Adipose tissue (tissue), 3 donors: ENCODE measurements around the gene ITGB2. TPM values are rescaled to one million over a fixed set of nuclear protein-coding genes. Genes with fewer than 3 reads are reported as not detected.

Source experiments
- H3K27ac ChIP-seq: one replicate; pipeline ENCODE4 v1.5.1; 2013; ENCODE audit warnings: low read depth, low read length
- WGBS, 3 donors: extraction: QIAGEN DNeasy Blood & Tissue Kit; methylation state at CpG; one replicate each; pipeline ENCODE4 v1.1.7; 2013; 5-methylcytosine and 5-hydroxymethylcytosine counted together
- polyA plus RNA-seq, 3 donors: library from polyadenylated mRNA; stranded (reverse); fragments of 200-250 nt; gene quantifications; one replicate each; pipeline ENCODE4 v1.2.3, GENCODE V29; 2013
- donor health status: healthy with polysubstance abuse.
- donor health status: Bipolar disorder and iron deficiency.
- donor health status: healthy.

The ITGB2 gene
- polyA plus RNA-seq, 3 donors: 9.5 to 81.7 (median 32.5) TPM

DNA sequence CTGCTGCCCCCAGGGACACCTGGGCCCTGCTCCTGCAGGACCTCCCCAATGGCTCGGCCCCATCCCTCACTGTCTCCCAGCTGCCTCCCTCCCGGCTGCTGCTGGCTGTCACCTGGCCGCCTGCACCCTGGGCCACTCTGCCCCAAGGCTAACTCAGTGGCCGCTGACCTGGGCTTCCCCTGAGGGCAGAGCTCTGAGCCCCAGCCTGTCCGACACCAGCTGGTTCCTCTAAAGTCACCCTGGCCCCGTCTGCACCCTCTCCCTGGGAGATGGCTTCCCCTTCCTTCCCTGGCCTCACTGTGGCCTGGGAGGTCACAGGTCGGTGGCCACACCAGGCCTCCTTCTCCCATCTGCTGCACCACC is 15.0 kb downstream of the ITGB2 start:
- WGBS, 3 donors: 68 to 77% (median 76%) methylated on average over 5 to 7 of the region's 7 CpGs
- no peak overlapping the region for H3K27ac ChIP-seq

DNA sequence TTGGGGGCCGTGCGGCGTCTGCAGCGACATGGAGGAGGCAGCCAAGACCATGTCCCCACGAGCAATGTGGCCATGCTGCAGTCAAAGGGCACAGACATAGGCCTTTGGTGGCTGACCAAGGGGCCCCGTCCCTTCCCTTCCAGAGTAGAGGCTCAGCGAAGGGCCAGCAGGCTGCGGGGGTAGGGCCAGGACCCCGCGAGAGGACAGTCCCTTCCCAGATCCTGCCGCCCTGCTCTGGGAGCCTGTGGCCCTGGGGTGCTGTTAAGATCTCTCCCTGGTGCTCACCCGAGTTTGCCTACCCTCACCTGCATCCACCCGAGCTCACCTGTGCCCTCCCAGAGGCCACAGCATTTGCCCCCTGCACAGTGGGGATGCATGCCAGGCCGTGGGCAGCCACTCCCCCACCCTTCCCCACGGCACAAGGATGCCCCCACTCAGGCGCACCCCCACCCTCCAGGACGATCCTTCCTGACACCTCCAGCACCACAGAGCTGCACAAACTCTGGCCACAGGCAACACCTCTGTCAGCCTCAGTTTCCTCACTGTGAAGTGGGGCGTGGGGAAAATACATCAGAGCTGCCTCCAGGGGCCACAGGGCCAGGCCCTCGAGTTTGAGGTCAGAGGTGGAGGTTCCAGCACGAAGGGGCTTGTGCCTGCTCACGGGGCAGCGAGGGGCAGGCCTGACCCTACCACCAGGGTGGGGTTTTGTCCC is 15.5 kb downstream of the ITGB2 start:
- no peak overlapping the region for H3K27ac ChIP-seq
- WGBS, 3 donors: 85 to 91% (median 85%) methylated on average over 21 to 22 of the region's 22 CpGs

DNA sequence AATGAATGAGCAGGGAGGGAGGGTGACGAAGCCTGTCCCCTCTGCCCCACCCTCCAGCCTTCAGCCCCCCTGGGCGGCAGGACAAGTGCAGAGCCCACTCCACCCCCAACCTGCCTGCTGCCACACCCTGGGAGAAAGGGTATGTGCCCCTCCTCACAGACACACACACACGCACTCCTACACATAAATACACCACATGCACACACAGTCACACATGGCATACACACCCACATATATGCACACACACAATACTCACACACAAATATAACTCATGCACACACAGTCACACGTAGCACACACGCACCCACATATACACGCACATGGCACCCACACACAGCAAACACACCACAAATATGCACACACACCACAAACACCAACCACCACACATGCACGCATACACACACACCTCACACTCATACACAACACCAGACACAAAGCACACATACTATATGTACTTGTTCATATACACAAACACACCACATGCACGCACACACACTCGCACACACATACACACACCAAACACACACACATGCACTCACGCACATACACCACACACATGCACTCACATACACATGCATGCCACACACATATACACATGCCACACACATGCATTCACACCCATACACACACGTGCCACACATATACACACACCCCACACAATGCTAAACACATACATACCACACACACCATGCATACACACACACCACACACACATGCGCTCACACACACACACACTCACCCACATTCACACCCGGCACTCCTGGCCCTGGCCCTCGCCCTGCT is 16.4 kb downstream of the ITGB2 start:
- no peak overlapping the region for H3K27ac ChIP-seq
- 83 to 94% (median 94%) methylated on average over 14 of the region's 14 CpGs for WGBS, 3 donors

DNA sequence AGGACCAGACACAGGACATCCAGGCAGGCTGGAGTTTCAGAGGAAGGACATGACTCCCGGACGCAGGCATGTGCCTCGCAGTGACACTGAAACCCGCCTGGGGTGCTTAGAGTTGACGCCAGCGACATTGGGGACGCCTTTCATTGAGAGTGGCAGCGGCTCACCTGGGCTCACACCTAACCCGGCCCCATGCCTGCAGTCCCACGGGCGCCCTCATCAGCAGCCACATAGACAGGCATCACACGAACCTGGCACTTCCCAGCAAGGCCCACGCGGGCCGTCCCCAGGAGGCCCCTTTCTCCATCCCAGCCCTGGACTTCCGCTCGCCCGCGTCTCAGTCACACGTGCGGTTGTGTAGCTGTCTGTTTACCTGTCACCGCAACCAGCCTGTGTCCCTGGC is 17.0 kb downstream of the ITGB2 start:
- 66 to 88% (median 83%) methylated on average over 22 of the region's 22 CpGs for WGBS, 3 donors
- no peak overlapping the region for H3K27ac ChIP-seq

DNA sequence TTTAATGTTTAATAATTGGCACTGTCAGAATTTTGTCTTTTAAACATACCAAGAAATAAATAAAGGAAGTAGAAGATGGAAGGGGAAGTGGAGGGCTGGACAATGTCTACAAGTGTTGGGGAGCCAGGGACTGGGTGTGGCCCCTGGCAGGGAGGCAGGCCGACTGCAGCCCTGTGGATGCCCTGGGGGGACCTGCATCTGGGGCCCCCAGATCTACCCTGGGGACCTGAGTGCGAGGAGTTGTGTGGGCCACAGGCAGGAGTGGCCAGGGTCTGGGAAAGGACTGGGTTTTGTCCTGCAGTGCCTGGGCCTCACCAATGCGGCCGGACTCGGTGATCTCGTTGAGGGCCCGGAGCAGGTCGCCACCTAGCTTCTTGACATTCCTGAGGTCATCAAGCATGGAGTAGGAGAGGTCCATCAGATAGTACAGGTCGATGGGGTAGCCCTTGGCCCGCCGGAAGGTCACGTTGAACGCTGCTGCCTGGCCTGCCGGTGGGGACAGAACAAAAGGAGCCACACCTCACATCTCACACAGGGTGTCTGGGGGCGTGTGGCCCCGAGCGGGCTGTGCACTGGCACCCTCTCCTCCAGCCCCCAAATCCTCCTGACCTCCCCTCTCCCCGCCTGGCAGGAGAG is 17.5 kb downstream of the ITGB2 start:
- WGBS, 3 donors: 73 to 85% (median 82%) methylated on average over 18 of the region's 18 CpGs
- no peak overlapping the region for H3K27ac ChIP-seq

DNA sequence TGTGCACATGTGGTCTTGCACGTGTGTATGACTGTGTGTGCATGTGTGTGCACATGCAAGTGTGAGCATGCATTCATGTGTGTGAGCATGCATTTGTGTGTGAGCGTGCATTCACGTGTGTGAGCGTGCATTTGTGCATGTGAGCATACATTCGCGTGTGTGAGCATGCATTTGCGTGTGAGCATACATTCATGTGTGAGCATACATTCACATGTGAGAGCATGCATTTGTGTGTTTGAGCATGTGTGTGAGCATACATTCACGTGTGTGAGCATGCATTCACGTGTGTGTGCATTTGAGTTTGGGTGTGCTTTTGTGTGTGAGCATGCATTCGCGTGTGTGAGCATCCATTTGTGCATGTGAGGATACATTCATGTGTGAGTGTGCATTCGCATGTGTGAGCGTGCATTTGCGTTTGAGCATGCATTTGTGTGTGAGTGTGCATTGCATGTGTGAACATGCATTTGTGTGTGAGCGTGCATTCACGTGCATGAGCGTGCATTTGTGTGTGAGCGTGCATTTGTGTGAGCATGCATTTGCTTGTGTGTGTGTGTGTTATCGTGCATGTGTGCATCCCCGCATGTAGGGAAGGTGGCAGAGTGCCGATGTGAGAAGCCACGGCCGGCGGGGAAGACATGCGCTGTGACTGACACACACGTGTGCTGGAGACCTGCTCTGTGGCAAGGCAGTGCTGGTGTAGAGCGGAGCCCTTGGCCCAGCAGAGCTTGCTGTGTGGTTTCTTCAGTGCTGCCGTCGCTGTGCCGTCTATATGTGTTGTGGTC is 18.2 kb downstream of the ITGB2 start:
- no peak overlapping the region for H3K27ac ChIP-seq
- WGBS, 3 donors: 89 to 91% (median 90%) methylated on average over 30 of the region's 30 CpGs

DNA sequence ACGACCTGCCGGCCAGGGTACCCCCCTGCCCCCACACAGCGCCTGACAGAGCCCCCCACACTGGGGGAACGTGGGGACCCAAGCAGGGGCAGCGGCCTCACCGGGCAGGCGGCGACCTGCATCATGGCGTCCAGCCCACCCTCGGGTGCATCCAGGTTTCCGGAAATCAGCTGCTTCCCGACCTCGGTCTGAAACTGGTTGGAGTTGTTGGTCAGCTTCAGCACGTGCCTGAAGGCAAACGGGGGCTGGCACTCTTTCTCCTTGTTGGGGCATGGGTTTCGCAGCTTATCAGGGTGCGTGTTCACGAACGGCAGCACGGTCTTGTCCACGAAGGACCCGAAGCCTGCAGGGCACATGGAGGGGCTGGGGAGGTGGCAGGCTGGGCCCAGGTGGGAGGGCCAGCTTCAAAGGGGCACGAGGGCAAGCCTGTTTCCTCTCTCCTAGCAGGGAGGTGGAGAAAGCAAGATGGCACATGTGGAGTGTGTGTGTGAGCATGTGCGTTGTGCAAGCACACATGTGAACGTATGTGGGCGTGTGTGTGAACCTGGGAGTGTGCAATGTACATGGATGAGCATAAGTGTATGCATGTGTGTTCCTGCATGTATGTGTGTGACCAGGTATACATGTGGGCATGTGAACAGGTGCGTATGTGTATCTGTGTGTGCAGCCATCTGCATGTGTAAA is 19.2 kb downstream of the ITGB2 start:
- WGBS, 3 donors: 69 to 85% (median 78%) methylated on average over 27 of the region's 27 CpGs
- H3K27ac ChIP-seq: no peak overlapping the region

DNA sequence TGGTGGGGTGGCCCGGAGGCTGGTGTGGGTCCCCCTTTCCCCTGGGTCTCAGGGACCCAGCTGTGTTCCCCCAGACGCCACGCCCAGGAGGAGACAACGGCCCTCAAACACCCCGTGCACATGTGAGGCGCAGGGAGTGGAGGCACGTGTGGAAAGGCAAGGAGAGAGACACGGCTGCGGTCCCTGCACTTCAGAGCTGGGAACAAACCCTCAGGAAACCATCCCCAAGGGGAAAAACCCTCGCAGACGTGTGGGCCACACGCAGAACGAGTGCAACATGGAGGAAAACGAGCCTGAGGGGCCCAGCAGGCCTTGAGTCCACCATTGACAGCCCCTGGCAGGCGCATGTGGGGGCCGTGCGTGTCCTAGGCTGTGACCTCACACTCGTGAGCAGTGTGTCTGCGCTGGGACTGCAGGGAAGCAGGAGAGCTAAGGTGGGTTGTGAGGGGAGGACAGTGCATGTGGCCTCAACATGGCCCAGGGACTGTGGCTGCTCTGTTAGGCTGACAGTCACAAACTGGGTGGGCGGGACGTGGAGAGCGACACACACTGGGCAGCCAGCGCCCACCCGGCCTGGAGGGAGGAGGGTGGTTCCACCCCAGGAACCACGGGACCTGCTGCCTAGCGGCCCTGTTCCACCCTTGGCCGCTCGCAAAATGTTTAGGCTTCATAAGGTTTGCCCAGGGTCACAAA is 20.0 kb downstream of the ITGB2 start:
- H3K27ac ChIP-seq: no peak overlapping the region
- 71 to 84% (median 77%) methylated on average over 27 to 28 of the region's 28 CpGs for WGBS, 3 donors

DNA sequence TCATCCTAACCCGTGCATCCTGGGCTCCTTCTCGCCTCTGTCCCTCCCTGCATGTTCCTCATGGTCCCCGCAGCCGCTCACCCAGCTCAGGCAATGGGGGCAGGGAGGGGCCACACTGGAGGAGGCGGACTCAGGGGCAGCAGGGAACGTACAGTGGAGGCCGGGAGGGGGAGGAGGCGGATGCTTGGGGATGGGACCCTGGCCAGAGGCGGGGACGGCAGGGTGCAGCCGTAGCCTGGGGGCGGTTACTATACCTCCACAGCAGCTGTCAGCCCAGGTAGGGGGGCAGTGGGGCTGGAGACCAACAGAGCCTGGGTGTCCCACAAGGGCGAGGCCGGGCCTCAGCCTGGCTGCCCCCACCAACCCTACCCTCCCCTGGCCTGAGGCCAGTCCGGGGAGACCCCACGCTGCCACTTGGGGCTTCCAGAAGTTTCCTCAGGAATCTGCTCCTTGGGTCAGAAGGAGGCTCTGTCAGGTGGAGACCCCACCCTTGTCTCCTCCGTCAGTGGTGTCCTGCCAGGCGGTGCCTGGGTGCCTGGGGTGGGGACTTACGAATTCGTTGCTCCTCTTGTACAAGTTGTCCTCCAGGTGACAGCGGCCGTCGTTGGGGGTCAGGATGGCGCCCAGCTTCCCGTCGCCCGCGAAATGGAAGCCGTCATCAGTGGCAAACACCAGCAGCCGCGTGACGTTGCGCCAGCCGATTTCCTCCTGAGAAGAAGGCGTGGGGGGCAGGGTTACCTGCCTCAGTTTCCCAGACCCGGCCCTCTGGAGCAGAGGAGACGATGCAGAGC is 20.7 kb downstream of the ITGB2 start:
- WGBS, 3 donors: 75 to 81% (median 80%) methylated on average over 36 to 37 of the region's 37 CpGs
- no peak overlapping the region for H3K27ac ChIP-seq

DNA sequence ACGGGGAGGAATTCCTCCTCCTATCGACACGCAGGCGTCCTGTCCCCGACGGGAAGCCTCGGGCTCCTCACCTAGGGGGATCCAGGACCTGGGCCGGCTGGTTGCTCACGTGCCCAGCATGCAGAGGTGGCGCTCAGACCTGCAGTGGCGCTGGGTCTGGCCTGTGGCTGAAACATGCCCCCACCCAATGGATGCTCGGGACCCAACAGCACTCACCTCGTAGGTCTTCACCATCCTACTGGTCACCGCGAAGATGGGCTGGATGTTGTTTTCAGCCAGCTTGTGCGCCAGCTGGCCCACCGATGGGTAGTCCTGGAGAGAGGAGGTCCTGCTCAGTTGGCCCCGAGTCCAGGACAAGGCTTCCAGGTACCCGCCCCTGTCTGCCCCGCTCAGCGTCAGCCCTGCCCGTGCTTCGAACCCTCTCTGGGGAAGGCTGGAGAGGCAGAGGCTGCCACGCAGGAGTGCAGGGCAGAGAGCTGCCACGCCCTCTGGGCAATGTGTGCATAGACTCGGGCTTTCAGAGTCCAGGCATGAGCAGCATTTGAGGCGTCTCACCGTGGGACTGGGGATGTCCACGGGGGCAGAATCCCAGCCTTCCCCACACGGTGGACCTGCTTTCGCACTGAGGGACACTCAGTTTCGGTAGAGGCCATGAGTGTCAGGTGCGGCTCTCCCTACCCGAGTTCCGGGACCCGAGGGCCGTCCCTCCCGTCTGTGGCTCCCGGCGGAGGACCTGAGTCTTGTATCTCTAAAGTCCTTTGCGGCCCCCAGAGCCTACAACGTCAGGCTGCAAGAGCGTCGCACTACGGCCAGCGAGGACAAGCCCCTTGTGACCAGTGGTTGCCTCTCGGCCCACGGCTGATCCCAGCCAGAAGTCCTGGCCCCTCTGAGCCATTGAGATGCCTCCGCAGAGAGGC is 21.6 kb downstream of the ITGB2 start:
- H3K27ac ChIP-seq: no peak overlapping the region
- WGBS, 3 donors: 74 to 87% (median 79%) methylated on average over 49 of the region's 49 CpGs

DNA sequence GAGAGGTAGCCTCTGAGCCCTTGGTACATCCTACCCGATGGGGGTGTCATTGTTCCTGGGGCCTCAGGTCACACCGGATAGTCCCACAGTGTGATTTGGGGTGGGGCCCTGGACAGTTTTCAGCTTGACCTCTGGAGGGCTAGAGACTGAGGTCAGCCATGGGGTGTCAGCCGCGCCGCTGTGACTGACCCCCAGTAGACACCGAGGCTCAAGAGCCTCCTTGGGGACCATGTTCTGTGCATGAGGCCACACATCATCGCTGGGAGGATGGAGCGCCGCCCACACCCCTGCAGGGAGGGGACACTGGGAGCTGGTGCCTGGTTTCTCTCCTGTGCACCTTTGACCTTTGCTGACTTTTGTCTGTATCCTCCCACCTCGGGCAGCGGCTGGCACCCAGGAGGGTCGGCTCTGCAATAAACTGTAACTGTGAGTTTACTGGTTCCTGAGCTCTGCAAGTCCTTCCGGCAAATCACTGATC is 22.6 kb downstream of the ITGB2 start:
- WGBS, 3 donors: 65 to 74% (median 70%) methylated on average over 11 to 13 of the region's 13 CpGs
- H3K27ac ChIP-seq: no peak overlapping the region

DNA sequence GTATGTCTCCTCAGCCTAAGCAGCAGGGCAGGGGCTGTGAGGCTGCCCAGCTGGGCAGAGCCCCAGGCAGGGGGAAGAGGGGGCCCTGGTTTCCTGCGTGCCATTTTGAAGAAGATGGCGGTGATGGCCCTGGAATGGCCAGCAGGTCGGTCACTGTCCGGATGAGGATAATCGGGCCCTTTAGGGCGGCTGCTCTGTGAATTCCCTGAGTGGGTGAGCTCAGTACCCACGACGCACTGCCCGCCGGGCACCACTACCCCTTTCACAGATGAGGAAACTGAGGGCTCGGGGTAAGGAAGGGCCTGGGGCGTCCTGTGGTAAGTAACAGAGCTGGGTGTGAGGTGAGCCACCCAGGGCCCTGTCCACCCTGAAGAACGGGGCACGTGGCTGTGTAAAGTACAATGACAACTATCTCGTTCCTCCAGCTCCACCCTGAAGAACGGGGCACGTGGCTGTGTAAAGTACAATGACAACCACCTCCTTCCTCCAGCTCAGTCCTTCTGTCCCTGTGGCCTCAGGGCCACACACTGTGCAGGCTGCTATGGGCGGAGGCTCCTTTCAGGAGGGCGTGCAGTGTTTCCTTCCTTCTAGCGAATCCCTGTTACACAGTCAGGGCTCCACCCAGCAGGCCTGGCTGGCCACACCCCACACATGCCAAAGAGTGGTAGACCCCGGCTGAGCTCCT is 23.2 kb downstream of the ITGB2 start:
- WGBS, 3 donors: 66 to 72% (median 71%) methylated on average over 21 of the region's 21 CpGs

DNA sequence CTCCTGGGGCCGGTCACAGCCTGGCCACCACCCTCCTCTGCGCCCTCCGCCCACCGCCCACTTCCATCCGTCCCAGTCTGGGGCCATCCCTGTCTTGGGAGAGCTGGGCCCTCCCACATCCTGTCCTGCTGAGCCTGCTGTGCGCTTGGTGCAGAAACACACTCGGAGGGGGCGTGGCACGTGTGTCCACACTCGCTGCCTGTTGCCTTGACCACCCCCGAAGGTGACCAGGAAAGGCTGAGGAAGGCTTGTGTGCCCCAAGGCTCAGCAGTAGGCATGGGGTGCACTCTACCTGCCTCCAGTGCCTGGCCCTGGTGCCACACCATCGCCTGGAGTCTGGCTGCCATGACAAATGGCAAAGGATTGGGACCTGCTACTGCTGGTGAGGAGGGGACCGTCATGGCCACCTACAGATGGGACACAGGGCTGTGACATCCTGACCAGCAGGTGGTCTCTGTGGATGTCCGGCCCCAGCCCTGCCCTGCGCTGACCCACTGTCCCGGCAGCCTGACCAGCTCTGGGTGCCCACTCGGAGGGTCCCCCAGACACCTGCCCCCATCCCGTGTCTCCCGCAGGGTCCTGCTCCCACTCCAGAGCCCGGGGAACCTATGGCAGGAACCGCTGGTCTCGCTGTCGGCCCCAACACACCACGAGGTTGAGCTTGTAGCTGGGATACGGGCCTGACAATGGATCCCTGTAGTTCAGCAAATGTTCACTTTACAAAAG is 24.0 kb downstream of the ITGB2 start:
- 71 to 83% (median 80%) methylated on average over 25 of the region's 25 CpGs for WGBS, 3 donors
- H3K27ac ChIP-seq: no peak overlapping the region

More for the DNA sequence above, 23.2 kb downstream of the ITGB2 start:
- H3K27ac ChIP-seq: no peak overlapping the region

DNA sequence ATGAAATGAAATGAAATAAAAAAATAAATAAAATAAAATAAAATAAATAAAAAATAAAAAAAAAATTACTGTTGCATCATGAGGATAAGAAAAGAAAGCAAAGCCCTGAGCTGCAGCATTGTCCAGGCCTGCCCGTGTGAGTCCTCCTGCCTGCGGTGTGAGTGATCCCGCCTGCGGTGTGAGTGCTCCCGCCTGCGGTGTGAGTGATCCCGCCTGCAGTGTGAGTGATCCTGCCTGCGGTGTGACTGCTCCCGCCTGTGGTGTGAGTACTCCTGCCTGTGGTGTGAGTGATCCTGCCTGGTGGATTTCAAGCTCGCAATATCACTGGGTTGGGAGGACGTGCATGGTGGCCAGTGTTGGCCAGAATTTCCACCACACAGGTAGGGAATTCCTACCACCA is 24.8 kb downstream of the ITGB2 start:
- 89 to 95% (median 89%) methylated on average over 11 of the region's 11 CpGs for WGBS, 3 donors
- no peak overlapping the region for H3K27ac ChIP-seq
